Measurements from ENCODE around the gene CDC14A. TPM values are rescaled to one million over a fixed set of nuclear protein-coding genes. Genes with fewer than 3 reads are reported as not detected.
A peak's percentile ranks its signal among the peaks of the same experiment; 100 is the strongest.

CDC14A gene
- polyA plus RNA-seq, 1 of the 3 experiments (the other 2 are of a cell fraction): 2.2 TPM

DNA sequence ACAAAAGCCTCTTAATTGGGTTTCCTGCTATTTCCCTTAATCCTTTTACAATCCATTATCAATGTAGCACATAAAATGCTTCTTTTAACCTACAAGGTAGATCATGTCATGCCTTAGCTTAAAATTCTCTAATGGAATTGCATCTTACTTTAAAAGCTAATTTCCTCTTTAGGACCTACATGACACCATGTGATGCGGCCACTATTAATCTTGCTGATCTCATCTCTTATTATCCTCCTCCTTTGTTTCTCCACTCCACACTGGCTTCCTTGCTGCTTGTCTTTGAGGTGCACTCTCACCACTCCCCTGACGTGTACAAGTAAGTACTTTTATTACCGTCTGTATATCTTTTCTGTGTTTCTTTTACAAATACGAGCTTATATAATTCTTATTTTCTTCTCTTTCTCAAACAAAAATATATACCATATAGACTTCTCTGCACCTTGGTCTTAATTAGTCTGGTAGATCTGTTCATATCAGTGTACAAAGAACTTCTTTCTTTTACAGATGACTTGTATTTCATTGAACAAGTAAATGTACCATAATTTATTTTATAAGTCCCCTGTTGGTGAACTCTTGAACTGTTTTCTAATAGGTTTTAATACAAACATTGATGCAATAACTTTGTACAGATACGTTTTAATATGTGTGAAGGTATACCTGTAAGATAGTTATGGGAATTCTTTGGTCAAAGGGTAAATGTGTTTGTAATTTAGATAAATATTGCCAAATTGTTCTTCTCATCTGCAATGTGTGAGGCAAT, 213.8 kb downstream of the CDC14A start:
- Histone ChIP-seq H3K9me3 (peaks cover 3% of the 10 kb centered on the region; the same call in 1 of the 2 replicates), H2AFZ (ENCODE audit: low read depth) (no peak overlapping the region), H3K79me2 (ENCODE audit: insufficient read depth) (no peaks in the 10 kb centered on the region), H3K4me3 (ENCODE audit: low read depth in 2 of 2, low read length in 1 of 2) (no peak overlapping the region), H3K4me2 (no peak overlapping the region), H3K27ac (ENCODE audit: low read depth in 2 of 2, low read length in 1 of 2) (no peak overlapping the region), H3K4me1 (ENCODE audit: control insufficient read depth in 1 of 2, insufficient read depth in 2 of 2, low read depth in 1 of 2, low read length in 1 of 2) (no peaks in the 10 kb centered on the region), H3K9ac (no peak overlapping the region), H3K36me3 (replicated peaks in 1 of 2; ENCODE audit: control insufficient read depth in 1 of 2, insufficient read depth in 2 of 2, low read length in 1 of 2) (no peaks in the 10 kb centered on the region), H3F3A (replicated peaks; ENCODE audit: insufficient read depth) (no peaks in the 10 kb centered on the region), H3K27me3 (ENCODE audit: insufficient read depth) (no peaks in the 10 kb centered on the region), H4K20me1 (ENCODE audit: insufficient read depth) (no peaks in the 10 kb centered on the region), H3K9me2 (no peaks in the 10 kb centered on the region)
- DNase-seq: no peak
- POLR2A ChIA-PET: no interaction called here
- TF ChIP-seq REST (IDR thresholded peaks at IDR 0.05; ENCODE audit: low read depth, low read length): no peak
- TF ChIP-seq, protein P1, sequence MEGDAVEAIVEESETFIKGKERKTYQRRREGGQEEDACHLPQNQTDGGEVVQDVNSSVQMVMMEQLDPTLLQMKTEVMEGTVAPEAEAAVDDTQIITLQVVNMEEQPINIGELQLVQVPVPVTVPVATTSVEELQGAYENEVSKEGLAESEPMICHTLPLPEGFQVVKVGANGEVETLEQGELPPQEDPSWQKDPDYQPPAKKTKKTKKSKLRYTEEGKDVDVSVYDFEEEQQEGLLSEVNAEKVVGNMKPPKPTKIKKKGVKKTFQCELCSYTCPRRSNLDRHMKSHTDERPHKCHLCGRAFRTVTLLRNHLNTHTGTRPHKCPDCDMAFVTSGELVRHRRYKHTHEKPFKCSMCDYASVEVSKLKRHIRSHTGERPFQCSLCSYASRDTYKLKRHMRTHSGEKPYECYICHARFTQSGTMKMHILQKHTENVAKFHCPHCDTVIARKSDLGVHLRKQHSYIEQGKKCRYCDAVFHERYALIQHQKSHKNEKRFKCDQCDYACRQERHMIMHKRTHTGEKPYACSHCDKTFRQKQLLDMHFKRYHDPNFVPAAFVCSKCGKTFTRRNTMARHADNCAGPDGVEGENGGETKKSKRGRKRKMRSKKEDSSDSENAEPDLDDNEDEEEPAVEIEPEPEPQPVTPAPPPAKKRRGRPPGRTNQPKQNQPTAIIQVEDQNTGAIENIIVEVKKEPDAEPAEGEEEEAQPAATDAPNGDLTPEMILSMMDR (IDR thresholded peaks at IDR 0.05): peak; percentile 13; the same call in 1 of the 2 replicates
- TF ChIP-seq MAX (IDR thresholded peaks at IDR 0.05; ENCODE audit: low read depth): no peak
- WGBS (ENCODE audit: low lambda C conversion rate): 61% methylated on average over 5 of the region's 5 CpGs
- CTCF ChIA-PET: interaction anchor here (1.0 kb wide), 1 partner anchor 23 kb away, joined by 3 read pairs; no protein-coding TSS in a partner anchor

GRCh38 chr1:100567062-100567461, 214.8 kb downstream of the CDC14A start:
- Histone ChIP-seq H3K27ac (ENCODE audit: low read depth in 2 of 2, low read length in 1 of 2) (no peak overlapping the region), H3K9ac (no peak overlapping the region), H3K36me3 (replicated peaks in 1 of 2; ENCODE audit: control insufficient read depth in 1 of 2, insufficient read depth in 2 of 2, low read length in 1 of 2) (no peaks in the 10 kb centered on the region), H3K4me1 (ENCODE audit: control insufficient read depth in 1 of 2, insufficient read depth in 2 of 2, low read depth in 1 of 2, low read length in 1 of 2) (no peaks in the 10 kb centered on the region), H3F3A (replicated peaks; ENCODE audit: insufficient read depth) (no peaks in the 10 kb centered on the region), H3K4me2 (no peak overlapping the region), H2AFZ (ENCODE audit: low read depth) (no peak overlapping the region), H3K9me3 (peaks cover 3% of the 10 kb centered on the region; the same call in 1 of the 2 replicates), H3K27me3 (ENCODE audit: insufficient read depth) (no peaks in the 10 kb centered on the region), H3K9me2 (no peaks in the 10 kb centered on the region), H3K4me3 (ENCODE audit: low read depth in 2 of 2, low read length in 1 of 2) (no peak overlapping the region), H3K79me2 (ENCODE audit: insufficient read depth) (no peaks in the 10 kb centered on the region), H4K20me1 (ENCODE audit: insufficient read depth) (no peaks in the 10 kb centered on the region)
- no peak for DNase-seq
- ChIA-PET CTCF (no interaction called here), POLR2A (no interaction called here)
- TF ChIP-seq EZH2phosphoT487 (IDR thresholded peaks at IDR 0.05; ENCODE audit: borderline replicate concordance, low read depth): no peak
- no peak for TF ChIP-seq GATA2 (CRISPR knock-in tag; IDR thresholded peaks at IDR 0.05)
- TF ChIP-seq NFIC (IDR thresholded peaks at IDR 0.05; ENCODE audit: borderline replicate concordance): no peak
- no peak for TF ChIP-seq FOXM1 (IDR thresholded peaks at IDR 0.05; ENCODE audit: low read depth)
- no peak for TF ChIP-seq TAF1 (IDR thresholded peaks at IDR 0.05; ENCODE audit: borderline replicate concordance, low read depth, low read length)
- TF ChIP-seq, protein P2, sequence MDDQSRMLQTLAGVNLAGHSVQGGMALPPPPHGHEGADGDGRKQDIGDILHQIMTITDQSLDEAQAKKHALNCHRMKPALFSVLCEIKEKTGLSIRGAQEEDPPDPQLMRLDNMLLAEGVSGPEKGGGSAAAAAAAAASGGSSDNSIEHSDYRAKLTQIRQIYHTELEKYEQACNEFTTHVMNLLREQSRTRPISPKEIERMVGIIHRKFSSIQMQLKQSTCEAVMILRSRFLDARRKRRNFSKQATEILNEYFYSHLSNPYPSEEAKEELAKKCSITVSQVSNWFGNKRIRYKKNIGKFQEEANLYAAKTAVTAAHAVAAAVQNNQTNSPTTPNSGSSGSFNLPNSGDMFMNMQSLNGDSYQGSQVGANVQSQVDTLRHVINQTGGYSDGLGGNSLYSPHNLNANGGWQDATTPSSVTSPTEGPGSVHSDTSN (IDR thresholded peaks at IDR 0.05): no peak
- TF ChIP-seq RAD21 (IDR thresholded peaks at IDR 0.05; ENCODE audit: low read length): no peak
- TF ChIP-seq SMC3 (IDR thresholded peaks at IDR 0.05; ENCODE audit: low read depth, low read length): no peak
- no peak for TF ChIP-seq YY1 (IDR thresholded peaks at IDR 0.05; ENCODE audit: low read depth)
- TF ChIP-seq REST (IDR thresholded peaks at IDR 0.05; ENCODE audit: low read depth, low read length): no peak
- whole genome bisulfite sequencing (ENCODE audit: low lambda C conversion rate): 0% methylated on average over 1 of the region's 1 CpG

All from SK-N-SH (cell line).